Stimulated activated CD8-positive, alpha-beta memory T cell treated with anti-CD3 and anti-CD28 coated beads, Interleukin-7, amount 100 ng/mL, for 1 hour (primary cell): ENCODE results near the gene MANSC4.
"Not testable (repeated sequence)": the region's sequence is repeated elsewhere in the genome, so short reads cannot be mapped to it uniquely, and the experiment has no call there.

Experiments used
- DNase-seq, 2 donors: peaks; one replicate each; pipeline ENCODE4 v3.0.0-alpha.2; 2020; ENCODE audit warnings: low read depth in 2 of 2

Gene MANSC4

DNA sequence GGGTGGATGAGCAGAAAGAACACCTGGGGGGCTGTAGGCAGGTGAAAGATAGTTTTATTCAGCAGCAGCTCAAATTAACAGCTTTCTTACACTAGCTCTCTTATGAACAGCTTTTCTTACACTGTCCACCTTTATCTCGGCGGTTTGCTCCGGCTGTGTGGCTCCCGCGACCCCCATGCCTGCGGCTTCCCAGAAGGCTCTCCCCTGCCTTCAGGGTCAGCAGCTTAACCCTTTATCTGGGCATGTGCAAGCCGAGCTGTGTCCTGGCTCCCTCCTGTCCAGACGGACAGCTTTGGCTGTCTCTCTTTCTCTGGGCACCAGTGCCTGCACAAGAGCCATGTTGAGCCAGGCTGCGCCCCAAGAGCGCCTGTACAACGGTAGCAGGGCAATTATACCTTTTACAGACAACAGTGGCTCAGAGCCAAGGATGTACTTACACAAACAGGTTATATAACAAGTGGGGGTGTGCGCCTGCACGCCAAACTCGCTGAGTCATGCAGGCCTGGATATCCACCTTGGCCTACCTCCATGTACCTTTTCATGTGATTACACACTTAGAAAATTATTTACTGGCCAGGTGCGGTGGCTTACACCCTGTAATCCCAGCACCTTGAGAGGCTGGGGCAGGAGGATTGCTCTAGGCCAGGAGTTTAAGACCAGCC is 28.5 kb downstream of the MANSC4 start:
- DNase-seq: no peak

DNA sequence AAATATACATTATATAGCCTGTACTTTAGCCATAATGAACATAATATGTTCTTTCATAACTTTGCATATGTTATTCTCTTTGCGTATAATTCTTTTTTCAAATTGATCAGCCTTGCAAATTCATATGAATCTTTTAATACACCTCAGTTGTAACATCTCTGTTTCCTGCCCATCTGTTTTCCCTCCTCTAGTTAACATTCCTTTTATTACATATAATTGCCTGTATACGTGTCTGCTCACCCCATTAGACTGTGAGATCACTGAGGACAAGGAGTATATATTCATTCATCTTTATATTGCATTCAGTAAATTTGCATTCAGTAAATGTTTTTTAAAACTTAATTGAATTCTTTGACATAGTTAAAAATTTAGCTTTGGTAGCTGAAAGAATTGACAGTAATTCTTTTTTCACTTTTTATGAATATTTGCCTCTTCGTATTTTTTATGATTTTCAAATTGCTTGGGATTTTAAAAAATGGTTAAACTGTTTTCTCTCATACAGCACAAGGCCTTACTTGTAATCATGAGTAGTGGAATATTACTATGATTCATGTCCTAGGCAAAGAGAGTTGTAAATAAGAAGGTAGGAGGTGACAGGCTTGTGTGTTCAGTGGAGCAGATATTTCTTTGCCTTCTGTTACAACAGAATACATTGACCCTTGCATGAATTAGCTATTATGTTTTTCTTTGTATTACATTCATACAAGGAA is 32.8 kb downstream of the MANSC4 start:
- DNase-seq: no peak

DNA sequence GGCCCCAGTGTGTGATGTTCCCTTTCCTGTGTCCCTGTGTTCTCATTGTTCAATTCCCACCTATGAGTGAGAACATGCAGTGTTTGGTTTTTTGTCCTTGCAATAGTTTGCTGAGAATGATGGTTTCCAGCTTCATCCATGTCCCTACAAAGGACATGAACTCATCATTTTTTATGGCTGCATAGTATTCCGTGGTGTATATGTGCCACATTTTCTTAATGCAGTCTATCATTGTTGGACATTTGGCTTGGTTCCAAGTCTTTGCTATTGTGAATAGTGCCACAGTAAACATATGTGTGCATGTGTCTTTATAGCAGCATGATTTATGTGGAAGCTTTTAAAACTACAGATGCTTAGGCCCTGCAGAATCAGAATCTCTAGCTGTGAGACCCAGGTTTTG is 34.3 kb downstream of the MANSC4 start:
- not testable (repeated sequence) for DNase-seq

DNA sequence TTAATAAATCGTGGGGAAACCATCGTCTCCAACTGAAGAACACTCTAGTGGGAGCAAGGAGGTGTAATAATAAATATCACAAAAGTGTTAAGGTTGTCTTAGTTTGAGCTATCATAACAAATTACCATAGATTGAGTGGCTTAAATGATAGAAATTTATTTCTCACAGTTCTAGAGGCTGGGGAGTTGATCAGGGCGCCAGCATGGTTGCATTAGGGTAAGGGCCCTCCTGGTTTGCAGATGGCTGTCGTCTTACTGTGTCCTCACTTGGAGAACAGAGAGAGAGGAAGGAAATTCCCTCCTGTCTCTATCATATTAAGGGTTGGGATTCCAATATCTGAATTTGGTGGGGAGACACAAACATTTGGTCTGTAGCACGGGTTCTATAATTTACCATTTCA is 36.4 kb downstream of the MANSC4 start:
- no peak for DNase-seq

DNA sequence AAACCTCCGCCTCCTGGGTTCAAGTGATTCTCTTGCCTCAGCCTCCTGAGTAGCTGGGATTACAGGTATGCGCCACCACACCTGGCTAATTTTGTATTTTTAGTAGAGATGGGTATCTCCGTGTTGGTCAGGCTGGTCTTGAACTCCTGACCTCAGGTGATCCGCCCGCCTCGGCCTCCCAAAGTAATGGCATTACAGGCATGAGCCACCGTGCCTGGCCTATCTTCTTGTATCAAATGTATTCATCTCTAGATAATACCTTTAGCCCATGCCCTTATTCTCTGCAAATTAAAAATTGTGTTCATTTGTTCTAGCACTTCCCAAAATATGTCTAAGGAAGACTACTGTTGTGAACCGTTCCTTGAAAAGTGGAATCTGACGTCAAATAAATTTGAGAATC is 45.7 kb downstream of the MANSC4 start:
- not testable (repeated sequence) for DNase-seq

DNA sequence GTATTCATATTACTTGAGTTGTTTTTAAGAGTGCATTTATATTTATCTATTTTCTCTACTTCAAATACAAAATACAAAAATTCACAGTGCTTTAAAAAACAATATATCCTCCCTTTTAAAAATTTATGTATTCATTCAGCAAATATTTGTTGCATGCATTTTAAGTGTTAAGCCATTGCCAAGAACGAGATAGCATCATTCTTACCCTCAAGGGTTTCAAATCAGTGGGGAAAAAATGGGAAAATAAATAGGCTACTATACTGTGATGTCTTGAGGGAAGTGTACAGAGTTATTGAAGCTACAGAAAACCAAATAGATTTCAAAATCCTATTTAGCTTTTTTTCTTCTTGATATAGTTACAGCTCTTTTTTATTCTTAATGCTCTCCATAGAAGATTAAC is 46.2 kb downstream of the MANSC4 start:
- DNase-seq: no peak

DNA sequence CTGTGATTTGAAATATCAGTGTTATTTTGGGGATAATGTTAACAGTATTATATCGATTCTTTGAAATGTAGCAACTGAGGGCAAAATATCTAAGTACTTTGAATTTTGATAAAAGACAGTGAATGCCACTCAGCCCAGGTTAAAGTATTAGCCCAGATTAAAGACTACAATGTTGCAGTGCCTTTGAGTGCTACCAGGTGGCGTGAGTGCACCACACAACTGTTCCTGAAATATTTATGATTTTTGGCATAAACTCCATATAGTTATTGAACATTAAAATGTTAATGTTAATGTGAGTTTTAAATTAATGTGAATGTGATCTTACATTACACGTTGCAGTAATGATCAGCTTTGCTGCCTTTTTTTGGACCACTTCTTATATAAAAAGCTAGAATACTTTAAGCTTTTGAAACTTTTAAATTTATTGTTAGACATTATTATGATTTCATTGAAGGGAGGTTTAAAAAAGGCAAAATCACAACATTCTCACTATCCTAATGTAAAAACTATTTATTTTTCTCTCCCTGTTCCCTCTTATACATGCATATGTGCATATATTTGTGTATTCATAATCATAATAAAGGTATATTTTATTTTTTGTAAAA is 46.9 kb downstream of the MANSC4 start:
- no peak for DNase-seq

DNA sequence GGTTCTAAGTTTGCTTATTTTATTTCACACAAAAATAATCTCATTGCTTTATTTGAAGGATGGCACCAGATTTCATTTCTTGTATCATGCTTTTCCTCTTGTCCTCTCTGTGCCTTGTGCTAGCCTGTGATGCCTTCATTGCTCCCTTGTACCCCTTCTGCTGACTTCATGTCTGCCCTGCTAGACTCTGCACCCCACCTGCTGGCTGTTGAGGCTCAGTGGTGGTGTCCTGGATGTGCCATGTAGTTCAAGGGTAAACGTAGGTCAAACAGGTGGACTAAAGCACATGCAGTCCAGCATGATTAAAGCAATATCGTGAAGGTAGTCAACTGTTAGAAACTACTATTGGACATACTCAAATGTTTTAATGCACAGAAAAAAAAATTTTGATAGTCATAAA is 47.8 kb downstream of the MANSC4 start:
- no peak for DNase-seq

DNA sequence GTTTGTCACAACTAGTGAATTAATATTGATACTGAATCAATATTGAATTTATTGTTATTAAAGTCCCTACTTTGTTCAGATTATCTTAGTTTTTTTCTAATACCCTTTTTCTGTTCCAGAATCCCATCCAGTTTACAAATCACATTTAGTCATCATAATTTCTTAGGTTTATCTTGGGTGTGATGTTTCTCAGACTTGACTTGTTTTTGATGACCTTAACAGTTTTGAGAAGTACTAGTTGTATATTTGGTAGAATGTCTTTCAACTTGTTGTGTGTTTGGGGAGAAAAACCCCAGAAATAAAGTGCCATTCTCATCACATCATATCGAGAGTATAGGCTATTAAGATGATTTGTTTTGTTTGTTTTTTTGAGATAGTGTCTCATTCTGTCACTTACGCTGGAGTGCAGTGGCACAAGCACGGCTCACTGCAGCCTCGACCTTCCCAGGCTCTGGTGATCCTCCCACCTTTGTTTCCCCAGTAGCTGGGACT is 49.9 kb downstream of the MANSC4 start:
- no peak for DNase-seq

DNA sequence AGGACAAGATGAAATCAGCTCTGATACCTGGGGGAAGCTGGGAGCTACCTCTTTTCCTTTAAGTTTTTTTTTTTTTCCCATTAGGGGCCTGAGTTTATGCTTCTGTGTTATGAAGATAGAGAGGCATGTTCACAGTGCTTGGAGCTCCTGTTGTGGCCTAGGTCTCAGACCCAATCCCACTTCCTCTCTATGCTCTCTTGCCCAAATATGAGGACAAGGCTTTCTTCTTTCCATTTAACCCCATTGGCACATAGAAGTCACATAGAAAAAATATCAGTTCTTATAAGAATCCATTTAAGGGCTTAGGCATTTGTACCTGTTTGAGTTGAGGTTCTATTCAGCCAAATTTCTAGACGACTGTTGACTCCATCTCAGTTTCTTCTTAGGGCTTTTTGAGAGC is 56.8 kb downstream of the MANSC4 start:
- DNase-seq: no peak
